Choroid plexus epithelial cell (primary cell): ENCODE measurements around the gene ZFP64.
A peak's percentile ranks its signal among the peaks of the same experiment; 100 is the strongest.
"Not testable (repeated sequence)": the region's sequence is repeated elsewhere in the genome, so short reads cannot be mapped to it uniquely, and the experiment has no call there.

Source experiments
- DNase-seq: peaks from one replicate; pipeline ENCODE4 v3.0.0-alpha.2; 2010; ENCODE audit warnings: low read depth
- H3K4me3 ChIP-seq: 2 replicates; pipeline ENCODE4 v1.5.1; 2011; ENCODE audit warnings: low read depth, mild to moderate bottlenecking, control low read depth, low read length, moderate library complexity
- CTCF ChIP-seq: conservative IDR thresholded peaks from 2 replicates; pipeline ENCODE4 v1.5.1; 2011; ENCODE audit warnings: low read depth, mild to moderate bottlenecking, control low read depth, inconsistent platforms, low read length, moderate library complexity

The ZFP64 gene

GRCh38 chr20:52201395-52201794, 9.8 kb upstream of the ZFP64 start:
- no peak for TF ChIP-seq CTCF
- no peak overlapping the region for H3K4me3 ChIP-seq
- DNase-seq = no peak

- no peak overlapping the region for H3K4me3 ChIP-seq
- peak; percentile 7 for DNase-seq
- TF ChIP-seq CTCF = no peak
Observed at GRCh38 chr20:52200870-52201269, 9.3 kb upstream of the ZFP64 start.

- DNase-seq = no peak
- no peak for TF ChIP-seq CTCF
- no peak overlapping the region for H3K4me3 ChIP-seq
Observed at GRCh38 chr20:52196845-52197244, 5.3 kb upstream of the ZFP64 start.

GRCh38 chr20:52193886-52194545, 2.4 kb upstream of the ZFP64 start:
- no peak for TF ChIP-seq CTCF
- no peak for DNase-seq
- no peak overlapping the region for H3K4me3 ChIP-seq

GRCh38 chr20:52193133-52193532, 1.6 kb upstream of the ZFP64 start:
- TF ChIP-seq CTCF = no peak
- H3K4me3 ChIP-seq = no peak overlapping the region
- DNase-seq = no peak

- DNase-seq, H3K4me3 ChIP-seq: not testable (repeated sequence)
Observed at GRCh38 chr20:52192719-52193007, 1.1 kb upstream of the ZFP64 start.

- H3K4me3 ChIP-seq = peak overlapping the region; percentile 88
- DNase-seq = peak; percentile 15
- TF ChIP-seq CTCF = peak; percentile 18
Observed at GRCh38 chr20:52191916-52192718, 538 bp upstream of the ZFP64 start.
